ENCODE results near the gene ACTL7B. TPM values are rescaled to one million over a fixed set of nuclear protein-coding genes. Genes with fewer than 3 reads are reported as not detected.
"Not testable (repeated sequence)": the region's sequence is repeated elsewhere in the genome, so short reads cannot be mapped to it uniquely, and the experiment has no call there.

Gene ACTL7B
- total and polyA plus RNA-seq, 2 donors (not counting 1 experiment from before 2014, with no cell fraction given): 0.07 TPM; not detected in 1

- CTCF ChIA-PET: no interaction called here
Measured at GRCh38 chr9:108842610-108843295, 13.0 kb downstream of the ACTL7B start.

GRCh38 chr9:108839561-108839960 lies 16.2 kb downstream of the ACTL7B start:
- H4K20me1 ChIP-seq (ENCODE audit: control insufficient read depth, insufficient read depth, low read length, poor library complexity, severe bottlenecking); DNase-seq; H3K79me2 ChIP-seq (ENCODE audit: control insufficient read depth, insufficient read depth, low read length); H2AFZ ChIP-seq (ENCODE audit: insufficient read depth, low read depth, low read length, poor library complexity, severe bottlenecking); H3K27me3 ChIP-seq (replicated peaks in 1 of 4; ENCODE audit: control extremely low read depth in 1 of 4, control insufficient read depth in 3 of 4, insufficient read depth in 4 of 4, low read length in 3 of 4); H3K4me2 ChIP-seq (replicated peaks; ENCODE audit: low read depth, low read length, poor library complexity, severe bottlenecking); H3K9ac ChIP-seq (ENCODE audit: low read length); ATAC-seq (ENCODE audit: low read depth); H3K4me3 ChIP-seq (ENCODE audit: control extremely low read depth in 1 of 5, extremely low read depth in 1 of 5, insufficient read depth in 1 of 5, low read depth in 2 of 5, low read length in 4 of 5); intact Hi-C loops (cut with micrococcal nuclease); H3K27ac ChIP-seq (ENCODE audit: low read length in 2 of 2); H3K9me3 ChIP-seq (ENCODE audit: control extremely low read depth in 1 of 3, control insufficient read depth in 2 of 3, insufficient read depth in 1 of 3, low read length in 2 of 3); H3K36me3 ChIP-seq (replicated peaks in 1 of 2; ENCODE audit: control extremely low read depth in 1 of 2, control insufficient read depth in 1 of 2, extremely low read depth in 1 of 2, insufficient read depth in 2 of 2, low read length in 1 of 2); H3K27me3 Mint-ChIP-seq; CTCF ChIA-PET; POLR2A ChIA-PET; H3K9me3 Mint-ChIP-seq (ENCODE audit: insufficient read depth); H3K4me3 Mint-ChIP-seq: not testable (repeated sequence)
- H3K4me1 ChIP-seq (ENCODE audit: control insufficient read depth in 2 of 2, insufficient read depth in 2 of 2, low read length in 2 of 2): peaks cover 29 to 31% of the 10 kb centered on the region in 2 donors
- Mint-ChIP-seq H3K27ac (peak overlapping the region; percentile 7), H3K4me1 (peaks cover 33% of the 10 kb centered on the region)
- 100% methylated on average over 2 of the region's 5 CpGs for WGBS (ENCODE audit: insufficient coverage)

More at GRCh38 chr9:108842610-108843295, 13.0 kb downstream of the ACTL7B start:
- Mint-ChIP-seq H3K9me3 (ENCODE audit: insufficient read depth) (no peaks in the 10 kb centered on the region), H3K4me3 (peak overlapping the region; percentile 79), H3K27ac (peak overlapping the region; percentile 73), H3K4me1 (peaks cover 18% of the 10 kb centered on the region), H3K27me3 (peaks cover under 1% of the 10 kb centered on the region)
- peak overlapping the region in 4 of 5 experiments; percentile 21 to 56 (median 40) for H3K4me3 ChIP-seq (ENCODE audit: control extremely low read depth in 1 of 5, extremely low read depth in 1 of 5, insufficient read depth in 1 of 5, low read depth in 2 of 5, low read length in 4 of 5)
- ATAC-seq (ENCODE audit: low read depth) (no peak), DNase-seq (peak; percentile 12)
- no peaks in the 10 kb centered on the region for H3K9me3 ChIP-seq (ENCODE audit: control extremely low read depth in 1 of 3, control insufficient read depth in 2 of 3, insufficient read depth in 1 of 3, low read length in 2 of 3)
- no peaks in the 10 kb centered on the region for H3K79me2 ChIP-seq (ENCODE audit: control insufficient read depth, insufficient read depth, low read length)
- POLR2A ChIA-PET: no interaction called here
- H3K9ac ChIP-seq (ENCODE audit: low read length): peak overlapping the region; percentile 59
- H3K27ac ChIP-seq (ENCODE audit: low read length in 2 of 2): peak overlapping the region; percentile 11 to 70
- peak overlapping the region; percentile 69 for H2AFZ ChIP-seq (ENCODE audit: insufficient read depth, low read depth, low read length, poor library complexity, severe bottlenecking)
- no peaks in the 10 kb centered on the region for H3K36me3 ChIP-seq (replicated peaks in 1 of 2; ENCODE audit: control extremely low read depth in 1 of 2, control insufficient read depth in 1 of 2, extremely low read depth in 1 of 2, insufficient read depth in 2 of 2, low read length in 1 of 2)
- peak overlapping the region; percentile 67 for H3K4me2 ChIP-seq (replicated peaks; ENCODE audit: low read depth, low read length, poor library complexity, severe bottlenecking)
- H3K27me3 ChIP-seq (replicated peaks in 1 of 4; ENCODE audit: control extremely low read depth in 1 of 4, control insufficient read depth in 3 of 4, insufficient read depth in 4 of 4, low read length in 3 of 4): no peaks in the 10 kb centered on the region
- 4% methylated on average over 8 of the region's 16 CpGs for WGBS (ENCODE audit: insufficient coverage)
- TF ChIP-seq CTCF (IDR thresholded peaks at IDR 0.05) (no peak), EZH2 (IDR thresholded peaks at IDR 0.05; ENCODE audit: borderline replicate concordance, insufficient read depth, low read depth, low read length, poor library complexity, severe bottlenecking) (no peak)
- no peaks in the 10 kb centered on the region for H4K20me1 ChIP-seq (ENCODE audit: control insufficient read depth, insufficient read depth, low read length, poor library complexity, severe bottlenecking)
- H3K4me1 ChIP-seq (ENCODE audit: control insufficient read depth in 2 of 2, insufficient read depth in 2 of 2, low read length in 2 of 2): peaks cover 8 to 16% of the 10 kb centered on the region in 2 donors
- intact Hi-C loops (cut with micrococcal nuclease): no loop called here

All from B cell (primary cell).